ENCODE data around the gene COL2A1.

The COL2A1 gene

DNA sequence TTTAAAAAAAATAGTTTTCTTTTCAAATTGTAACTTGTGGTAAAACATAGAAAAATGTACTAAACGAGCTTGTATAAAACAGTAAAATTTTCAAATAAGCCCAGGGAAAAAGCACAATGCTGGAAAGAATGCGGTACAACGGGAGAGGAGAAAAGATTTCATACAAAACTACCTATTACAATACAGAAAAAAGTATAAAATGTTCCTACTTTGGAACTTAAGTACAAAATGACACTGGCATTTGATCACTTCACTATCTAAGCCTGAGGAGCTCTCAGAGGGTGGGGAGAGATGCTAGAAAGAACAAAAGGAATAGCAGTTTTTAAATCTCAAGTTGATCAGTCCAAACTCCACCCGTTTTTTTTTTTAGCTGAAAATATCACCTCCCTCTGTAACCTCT lies 39.5 kb upstream of the COL2A1 start:
- Histone ChIP-seq H4K20me1 (ENCODE audit: insufficient read depth) (no peaks in the 10 kb centered on the region), H3K4me3 (IDR thresholded peaks at IDR 0.05; ENCODE audit: insufficient read depth, low read depth, low read length) (no peak overlapping the region), H3K27ac (no peak overlapping the region), H3K36me3 (ENCODE audit: insufficient read depth) (no peaks in the 10 kb centered on the region; the same call in 1 of the 2 replicates), H3K9ac (no peak overlapping the region), H3K27me3 (ENCODE audit: insufficient read depth, low read depth) (no peaks in the 10 kb centered on the region), H3K4me2 (no peak overlapping the region), H3K4me1 (ENCODE audit: low read depth, poor library complexity, severe bottlenecking) (no peaks in the 10 kb centered on the region), H3K79me2 (ENCODE audit: insufficient read depth, low read depth) (no peaks in the 10 kb centered on the region), H2AFZ (ENCODE audit: low read depth) (no peak overlapping the region)
- TF ChIP-seq, protein P1, sequence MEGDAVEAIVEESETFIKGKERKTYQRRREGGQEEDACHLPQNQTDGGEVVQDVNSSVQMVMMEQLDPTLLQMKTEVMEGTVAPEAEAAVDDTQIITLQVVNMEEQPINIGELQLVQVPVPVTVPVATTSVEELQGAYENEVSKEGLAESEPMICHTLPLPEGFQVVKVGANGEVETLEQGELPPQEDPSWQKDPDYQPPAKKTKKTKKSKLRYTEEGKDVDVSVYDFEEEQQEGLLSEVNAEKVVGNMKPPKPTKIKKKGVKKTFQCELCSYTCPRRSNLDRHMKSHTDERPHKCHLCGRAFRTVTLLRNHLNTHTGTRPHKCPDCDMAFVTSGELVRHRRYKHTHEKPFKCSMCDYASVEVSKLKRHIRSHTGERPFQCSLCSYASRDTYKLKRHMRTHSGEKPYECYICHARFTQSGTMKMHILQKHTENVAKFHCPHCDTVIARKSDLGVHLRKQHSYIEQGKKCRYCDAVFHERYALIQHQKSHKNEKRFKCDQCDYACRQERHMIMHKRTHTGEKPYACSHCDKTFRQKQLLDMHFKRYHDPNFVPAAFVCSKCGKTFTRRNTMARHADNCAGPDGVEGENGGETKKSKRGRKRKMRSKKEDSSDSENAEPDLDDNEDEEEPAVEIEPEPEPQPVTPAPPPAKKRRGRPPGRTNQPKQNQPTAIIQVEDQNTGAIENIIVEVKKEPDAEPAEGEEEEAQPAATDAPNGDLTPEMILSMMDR (conservative IDR thresholded peaks at IDR 0.05; ENCODE audit: low read depth, low read length): no peak

DNA sequence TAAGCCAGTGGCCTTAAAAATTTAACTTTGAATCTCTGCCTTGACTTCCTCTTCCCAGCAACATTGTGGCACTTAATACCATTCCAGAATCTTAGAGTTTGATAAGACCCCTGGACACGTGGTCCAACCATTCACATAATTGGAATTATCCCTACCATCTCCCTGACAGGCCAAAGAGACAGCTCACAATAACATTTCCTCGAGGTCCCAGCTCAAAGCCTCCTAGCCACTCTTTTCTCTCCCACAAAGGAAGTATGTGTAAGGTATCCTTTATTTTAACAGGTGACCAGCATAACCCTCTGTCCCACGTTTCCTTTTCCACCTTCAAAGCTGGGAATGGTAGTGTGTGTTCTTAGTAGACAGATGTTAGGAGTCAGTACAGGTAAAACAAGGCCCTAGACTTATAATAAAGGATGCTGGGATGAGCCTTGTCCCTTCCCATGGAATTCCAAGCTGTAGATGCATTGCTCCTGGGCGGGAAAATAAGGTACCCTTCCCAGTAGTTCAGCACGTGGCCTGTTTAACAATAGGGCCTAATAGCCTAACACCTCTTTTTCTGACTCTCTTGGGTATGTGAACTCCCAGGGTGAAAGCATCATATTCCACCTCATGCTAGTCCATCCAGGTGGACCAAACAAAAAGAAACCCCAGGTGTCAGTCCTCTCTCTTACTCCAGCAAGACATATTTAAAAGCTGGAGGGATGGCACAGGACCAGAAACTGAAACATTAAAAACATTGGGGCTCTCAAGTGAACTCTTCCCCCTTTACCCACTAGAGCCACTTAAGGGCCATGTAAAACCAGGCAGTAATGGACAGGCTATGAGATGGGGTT lies 37.5 kb upstream of the COL2A1 start:
- no peak overlapping the region for H3K4me3 ChIP-seq (IDR thresholded peaks at IDR 0.05; ENCODE audit: insufficient read depth, low read depth, low read length)
- no peaks in the 10 kb centered on the region for H4K20me1 ChIP-seq (ENCODE audit: insufficient read depth)
- no peaks in the 10 kb centered on the region; the same call in 1 of the 2 replicates for H3K36me3 ChIP-seq (ENCODE audit: insufficient read depth)
- H3K27me3 ChIP-seq (ENCODE audit: insufficient read depth, low read depth): no peaks in the 10 kb centered on the region
- no peak overlapping the region for H2AFZ ChIP-seq (ENCODE audit: low read depth)
- no peak overlapping the region for H3K9ac ChIP-seq
- H3K4me2 ChIP-seq: no peak overlapping the region
- TF ChIP-seq, protein P1 (conservative IDR thresholded peaks at IDR 0.05; ENCODE audit: low read depth, low read length): no peak
- H3K4me1 ChIP-seq (ENCODE audit: low read depth, poor library complexity, severe bottlenecking): no peaks in the 10 kb centered on the region
- H3K79me2 ChIP-seq (ENCODE audit: insufficient read depth, low read depth): no peaks in the 10 kb centered on the region
- H3K27ac ChIP-seq: no peak overlapping the region

DNA sequence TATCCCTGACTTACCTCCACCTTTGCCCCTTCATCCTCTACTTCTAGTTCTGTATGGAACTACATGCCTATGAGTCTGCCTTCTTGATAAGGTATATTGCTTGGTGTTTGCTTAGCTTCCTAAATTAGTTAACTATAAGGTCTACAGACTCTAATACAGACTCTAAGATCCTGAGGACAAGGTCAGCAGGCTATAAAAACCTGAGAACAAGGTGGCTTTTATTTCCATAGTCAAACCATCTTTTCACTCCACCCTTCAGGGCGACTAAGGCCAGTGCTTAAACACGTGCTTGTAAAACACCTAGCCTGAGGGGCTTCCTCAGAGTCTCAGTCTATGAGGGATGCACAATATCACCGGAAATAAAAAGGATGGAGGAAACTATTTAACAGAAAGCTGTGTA lies 36.1 kb upstream of the COL2A1 start:
- no peak overlapping the region for H3K9ac ChIP-seq
- no peak overlapping the region for H3K4me3 ChIP-seq (IDR thresholded peaks at IDR 0.05; ENCODE audit: insufficient read depth, low read depth, low read length)
- no peaks in the 10 kb centered on the region; the same call in 1 of the 2 replicates for H3K36me3 ChIP-seq (ENCODE audit: insufficient read depth)
- H2AFZ ChIP-seq (ENCODE audit: low read depth): no peak overlapping the region
- no peaks in the 10 kb centered on the region for H3K4me1 ChIP-seq (ENCODE audit: low read depth, poor library complexity, severe bottlenecking)
- H3K4me2 ChIP-seq: no peak overlapping the region
- no peaks in the 10 kb centered on the region for H4K20me1 ChIP-seq (ENCODE audit: insufficient read depth)
- H3K27ac ChIP-seq: no peak overlapping the region
- H3K79me2 ChIP-seq (ENCODE audit: insufficient read depth, low read depth): no peaks in the 10 kb centered on the region
- TF ChIP-seq, protein P1 (conservative IDR thresholded peaks at IDR 0.05; ENCODE audit: low read depth, low read length): no peak
- no peaks in the 10 kb centered on the region for H3K27me3 ChIP-seq (ENCODE audit: insufficient read depth, low read depth)

DNA sequence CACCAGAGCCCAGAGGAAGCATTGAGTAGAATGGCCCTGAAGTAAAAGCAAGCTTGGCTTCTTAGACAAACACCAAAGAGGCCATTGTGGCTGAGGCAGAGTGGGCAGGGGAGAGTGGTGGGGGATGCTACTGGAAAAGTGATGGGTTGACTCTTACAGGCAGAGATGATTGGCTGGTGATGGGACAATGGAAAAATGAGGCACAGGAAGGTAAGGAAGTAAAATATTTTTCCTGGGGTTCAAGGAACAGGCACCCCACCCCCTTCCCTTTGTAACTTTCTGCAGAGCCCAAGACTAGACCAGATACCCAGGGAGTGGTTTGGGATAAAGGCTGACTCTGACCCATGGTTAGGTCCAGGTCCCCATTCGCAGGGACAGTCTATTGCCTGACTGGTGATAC lies 34.9 kb upstream of the COL2A1 start:
- H3K4me2 ChIP-seq: no peak overlapping the region
- H3K4me1 ChIP-seq (ENCODE audit: low read depth, poor library complexity, severe bottlenecking): no peaks in the 10 kb centered on the region
- H3K9ac ChIP-seq: no peak overlapping the region
- H3K79me2 ChIP-seq (ENCODE audit: insufficient read depth, low read depth): no peaks in the 10 kb centered on the region
- no peaks in the 10 kb centered on the region for H3K36me3 ChIP-seq (ENCODE audit: insufficient read depth)
- H3K4me3 ChIP-seq (IDR thresholded peaks at IDR 0.05; ENCODE audit: insufficient read depth, low read depth, low read length): no peak overlapping the region
- H2AFZ ChIP-seq (ENCODE audit: low read depth): no peak overlapping the region
- H3K27me3 ChIP-seq (ENCODE audit: insufficient read depth, low read depth): no peaks in the 10 kb centered on the region
- TF ChIP-seq, protein P1 (conservative IDR thresholded peaks at IDR 0.05; ENCODE audit: low read depth, low read length): no peak
- no peak overlapping the region for H3K27ac ChIP-seq
- H4K20me1 ChIP-seq (ENCODE audit: insufficient read depth): no peaks in the 10 kb centered on the region
